Mesendoderm (in vitro differentiated cells): ENCODE results near the gene AFF3.
A peak's percentile ranks its signal among the peaks of the same experiment; 100 is the strongest.

Source experiments
- DNase-seq: peaks from one replicate; pipeline ENCODE4 v3.0.0; 2013
- H2AK5ac ChIP-seq: 2 replicates; pipeline ENCODE4 v1.6.1; 2013; ENCODE audit warnings: low read length, inconsistent platforms
- H2BK120ac ChIP-seq: 2 replicates; pipeline ENCODE4 v1.6.1; 2013; ENCODE audit warnings: low read depth, mild to moderate bottlenecking, low read length, moderate library complexity, mixed read lengths
- H2BK15ac ChIP-seq: replicated peaks from 2 replicates; pipeline ENCODE4 v1.6.1; 2013; ENCODE audit warnings: low read depth, mild to moderate bottlenecking, moderate library complexity
- H2BK5ac ChIP-seq: 2 replicates; pipeline ENCODE4 v1.6.1; 2013; ENCODE audit warnings: low read length, inconsistent platforms
- H3K18ac ChIP-seq: 2 replicates; pipeline ENCODE4 v1.6.1; 2013; ENCODE audit warnings: mild to moderate bottlenecking, low read length, mixed read lengths
- H3K23ac ChIP-seq: one replicate; pipeline ENCODE4 v1.6.1; 2013; ENCODE audit warnings: low read length
- H3K27ac ChIP-seq: 2 replicates; pipeline ENCODE4 v1.5.1; 2013; ENCODE audit warnings: low read depth, mild to moderate bottlenecking, inconsistent platforms, low read length, moderate library complexity
- H3K27me3 ChIP-seq: 2 replicates; pipeline ENCODE4 v1.6.1; 2013; ENCODE audit warnings: low read length, control low read depth, mild to moderate bottlenecking, inconsistent platforms; ENCODE audit not compliant: insufficient read depth, poor library complexity
- H3K36me3 ChIP-seq: 2 replicates; pipeline ENCODE4 v1.6.1; 2013; ENCODE audit warnings: low read length, inconsistent platforms; ENCODE audit not compliant: control insufficient read depth, insufficient read depth
- H3K4ac ChIP-seq: one replicate; pipeline ENCODE4 v1.6.1; 2013; ENCODE audit warnings: low read depth, mild to moderate bottlenecking, low read length, moderate library complexity
- H3K4me1 ChIP-seq: 2 replicates; pipeline ENCODE4 v1.6.1; 2013; ENCODE audit warnings: low read depth, low read length, inconsistent platforms; ENCODE audit not compliant: control insufficient read depth
- H3K4me2 ChIP-seq: 2 replicates; pipeline ENCODE4 v1.6.1; 2013; ENCODE audit warnings: low read length
- H3K4me3 ChIP-seq: 2 replicates; pipeline ENCODE4 v1.5.1; 2013; ENCODE audit warnings: mild to moderate bottlenecking, low read length
- H3K56ac ChIP-seq: one replicate; pipeline ENCODE4 v1.6.1; 2013; ENCODE audit warnings: low read length
- H3K79me1 ChIP-seq: 2 replicates; pipeline ENCODE4 v1.6.1; 2013; ENCODE audit warnings: low read length, inconsistent platforms
- H3K79me2 ChIP-seq: 2 replicates; pipeline ENCODE4 v1.6.1; 2013; ENCODE audit warnings: mild to moderate bottlenecking, low read length; ENCODE audit not compliant: control insufficient read depth, insufficient read depth
- H3K9ac ChIP-seq: 2 replicates; pipeline ENCODE4 v1.6.1; 2013; ENCODE audit warnings: low read length, inconsistent platforms
- H4K5ac ChIP-seq: one replicate; pipeline ENCODE4 v1.6.1; 2013; ENCODE audit warnings: low read length
- H4K8ac ChIP-seq: one replicate; pipeline ENCODE4 v1.6.1; 2013; ENCODE audit warnings: low read depth, mild to moderate bottlenecking, control low read depth, low read length, moderate library complexity
- WGBS: extraction: QIAGEN DNeasy Blood & Tissue Kit; methylation state at CpG from one replicate; pipeline ENCODE4 v1.1.7; 2013; ENCODE audit warnings: low lambda C conversion rate, missing lambda C conversion rate; ENCODE audit not compliant: insufficient coverage; ENCODE audit errors: extremely low coverage; 5-methylcytosine and 5-hydroxymethylcytosine counted together

The AFF3 gene

GRCh38 chr2:99762714-99763113 is 379.7 kb downstream of the AFF3 start:
- Histone ChIP-seq H3K23ac (no peak overlapping the region), H4K5ac (no peak overlapping the region), H3K79me1 (no peaks in the 10 kb centered on the region), H2BK120ac (no peak overlapping the region), H3K4me3 (no peak overlapping the region), H3K4ac (no peak overlapping the region), H3K36me3 (no peaks in the 10 kb centered on the region), H3K56ac (no peak overlapping the region), H3K27me3 (no peaks in the 10 kb centered on the region), H3K4me1 (no peaks in the 10 kb centered on the region), H2AK5ac (no peak overlapping the region), H4K8ac (no peak overlapping the region), H3K9ac (no peak overlapping the region), H3K18ac (no peak overlapping the region), H2BK15ac (no peak overlapping the region), H3K4me2 (no peak overlapping the region), H2BK5ac (no peak overlapping the region), H3K27ac (no peak overlapping the region), H3K79me2 (no peaks in the 10 kb centered on the region)
- no peak for DNase-seq
- no CpG with 5 or more reads among the region's 7 CpGs for WGBS

GRCh38 chr2:99757611-99758114 is 384.7 kb downstream of the AFF3 start:
- H3K79me1 ChIP-seq = no peaks in the 10 kb centered on the region
- H3K4me2 ChIP-seq = no peak overlapping the region
- no CpG with 5 or more reads among the region's 3 CpGs for WGBS
- no peak overlapping the region for H3K23ac ChIP-seq
- no peaks in the 10 kb centered on the region for H3K4me1 ChIP-seq
- H4K5ac ChIP-seq = no peak overlapping the region
- H2BK5ac ChIP-seq = no peak overlapping the region
- H2BK120ac ChIP-seq = no peak overlapping the region
- H3K9ac ChIP-seq = no peak overlapping the region
- H3K36me3 ChIP-seq = no peaks in the 10 kb centered on the region
- H2BK15ac ChIP-seq = no peak overlapping the region
- no peak overlapping the region for H3K4ac ChIP-seq
- H3K18ac ChIP-seq = no peak overlapping the region
- DNase-seq = no peak
- H4K8ac ChIP-seq = no peak overlapping the region
- H3K79me2 ChIP-seq = no peaks in the 10 kb centered on the region
- no peak overlapping the region for H3K56ac ChIP-seq
- no peak overlapping the region for H3K4me3 ChIP-seq
- no peak overlapping the region for H3K27ac ChIP-seq
- no peaks in the 10 kb centered on the region for H3K27me3 ChIP-seq
- H2AK5ac ChIP-seq = no peak overlapping the region

- no peak overlapping the region for H3K9ac ChIP-seq
- H2BK15ac ChIP-seq = no peak overlapping the region
- H2AK5ac ChIP-seq = no peak overlapping the region
- no peak overlapping the region for H3K23ac ChIP-seq
- no peak for DNase-seq
- no peak overlapping the region for H4K5ac ChIP-seq
- no peak overlapping the region for H3K4ac ChIP-seq
- no CpG with 5 or more reads among the region's 1 CpG for WGBS
- H3K4me2 ChIP-seq = no peak overlapping the region
- H3K79me2 ChIP-seq = no peaks in the 10 kb centered on the region
- H3K4me1 ChIP-seq = no peaks in the 10 kb centered on the region
- H3K56ac ChIP-seq = no peak overlapping the region
- no peak overlapping the region for H3K18ac ChIP-seq
- H3K79me1 ChIP-seq = no peaks in the 10 kb centered on the region
- no peak overlapping the region for H3K4me3 ChIP-seq
- no peaks in the 10 kb centered on the region for H3K27me3 ChIP-seq
- H2BK120ac ChIP-seq = no peak overlapping the region
- H4K8ac ChIP-seq = no peak overlapping the region
- H3K27ac ChIP-seq = no peak overlapping the region
- no peak overlapping the region for H2BK5ac ChIP-seq
- H3K36me3 ChIP-seq = no peaks in the 10 kb centered on the region
These were observed 386.3 kb downstream of the AFF3 start for GRCh38 chr2:99756059-99756458.

- Histone ChIP-seq H3K23ac (no peak overlapping the region), H2BK5ac (no peak overlapping the region), H2BK15ac (no peak overlapping the region), H3K36me3 (no peaks in the 10 kb centered on the region), H3K4me3 (no peak overlapping the region), H3K27me3 (no peaks in the 10 kb centered on the region), H3K79me2 (no peaks in the 10 kb centered on the region), H3K4me1 (no peaks in the 10 kb centered on the region), H3K18ac (no peak overlapping the region), H3K79me1 (no peaks in the 10 kb centered on the region), H3K4me2 (no peak overlapping the region), H2BK120ac (no peak overlapping the region), H4K5ac (no peak overlapping the region), H3K4ac (no peak overlapping the region), H4K8ac (no peak overlapping the region), H3K56ac (no peak overlapping the region), H3K27ac (no peak overlapping the region), H3K9ac (no peak overlapping the region), H2AK5ac (no peak overlapping the region)
- WGBS = no CpG with 5 or more reads among the region's 4 CpGs
- no peak for DNase-seq
These were observed 388.2 kb downstream of the AFF3 start for GRCh38 chr2:99754210-99754609.

- H3K4me3 ChIP-seq = no peak overlapping the region
These were observed 388.9 kb downstream of the AFF3 start for GRCh38 chr2:99753505-99753904.

GRCh38 chr2:99748344-99748743 is 394.0 kb downstream of the AFF3 start:
- H2AK5ac ChIP-seq = no peak overlapping the region
- H3K4me2 ChIP-seq = peak overlapping the region; percentile 15
- H3K36me3 ChIP-seq = no peaks in the 10 kb centered on the region
- no peak overlapping the region for H2BK120ac ChIP-seq
- H2BK15ac ChIP-seq = no peak overlapping the region
- H4K5ac ChIP-seq = no peak overlapping the region
- no peak overlapping the region for H3K56ac ChIP-seq
- no peak overlapping the region for H3K9ac ChIP-seq
- no peak overlapping the region for H2BK5ac ChIP-seq
- H3K18ac ChIP-seq = no peak overlapping the region
- peaks cover 6% of the 10 kb centered on the region for H3K4me1 ChIP-seq
- peak overlapping the region; percentile 38 for H3K27ac ChIP-seq
- no peak overlapping the region for H4K8ac ChIP-seq
- DNase-seq = peak; percentile 84
- H3K4me3 ChIP-seq = no peak overlapping the region
- H3K79me1 ChIP-seq = no peaks in the 10 kb centered on the region
- no CpG with 5 or more reads among the region's 2 CpGs for WGBS
- no peaks in the 10 kb centered on the region for H3K79me2 ChIP-seq
- no peak overlapping the region for H3K4ac ChIP-seq
- no peak overlapping the region for H3K23ac ChIP-seq
- H3K27me3 ChIP-seq = no peaks in the 10 kb centered on the region

More at GRCh38 chr2:99753505-99753904, 388.9 kb downstream of the AFF3 start:
- no CpG with 5 or more reads among the region's 8 CpGs for WGBS
- H4K5ac ChIP-seq = no peak overlapping the region
- no peaks in the 10 kb centered on the region for H3K36me3 ChIP-seq
- H2BK120ac ChIP-seq = no peak overlapping the region
- H3K27ac ChIP-seq = no peak overlapping the region
- H3K9ac ChIP-seq = no peak overlapping the region
- no peak overlapping the region for H3K4me2 ChIP-seq
- H2BK5ac ChIP-seq = no peak overlapping the region
- H3K4me1 ChIP-seq = peaks cover 2% of the 10 kb centered on the region
- no peak overlapping the region for H3K56ac ChIP-seq
- no peaks in the 10 kb centered on the region for H3K79me1 ChIP-seq
- H2BK15ac ChIP-seq = no peak overlapping the region
- H3K79me2 ChIP-seq = no peaks in the 10 kb centered on the region
- H4K8ac ChIP-seq = no peak overlapping the region
- no peaks in the 10 kb centered on the region for H3K27me3 ChIP-seq
- no peak overlapping the region for H3K23ac ChIP-seq
- no peak overlapping the region for H2AK5ac ChIP-seq
- no peak overlapping the region for H3K4ac ChIP-seq
- H3K18ac ChIP-seq = no peak overlapping the region
- no peak for DNase-seq
